Activated naive CD8-positive, alpha-beta T cell treated with anti-CD3 and anti-CD28 coated beads, Interleukin-2, amount 50 U/mL, for 24 hours (primary cell): ENCODE data around the gene ENTREP1.
"Not testable (repeated sequence)": the region's sequence is repeated elsewhere in the genome, so short reads cannot be mapped to it uniquely, and the experiment has no call there.

Source experiments
- ATAC-seq: fragments of 150-1000 bp; cut with Tn5 transposase; one replicate; pipeline ENCODE4 v1.10.0; 2021
- DNase-seq: peaks from one replicate; pipeline ENCODE4 v3.0.0; 2021
- H3K27ac Mint-ChIP-seq: one replicate; pipeline ENCODE4 v1.8.0; 2021; ENCODE audit warnings: mild to moderate bottlenecking, mixed read lengths
- H3K27me3 Mint-ChIP-seq: one replicate; pipeline ENCODE4 v1.8.0; 2021; ENCODE audit warnings: mixed read lengths
- H3K36me3 Mint-ChIP-seq: one replicate; pipeline ENCODE4 v1.8.0; 2021; ENCODE audit warnings: low read depth, mixed read lengths
- H3K4me1 Mint-ChIP-seq: one replicate; pipeline ENCODE4 v1.8.0; 2021; ENCODE audit warnings: mixed read lengths
- H3K4me3 Mint-ChIP-seq: one replicate; pipeline ENCODE4 v1.8.0; 2021; ENCODE audit warnings: mild to moderate bottlenecking, moderate library complexity, mixed read lengths
- H3K9me3 Mint-ChIP-seq: one replicate; pipeline ENCODE4 v1.8.0; 2021; ENCODE audit warnings: mixed read lengths

ENTREP1 gene

DNA sequence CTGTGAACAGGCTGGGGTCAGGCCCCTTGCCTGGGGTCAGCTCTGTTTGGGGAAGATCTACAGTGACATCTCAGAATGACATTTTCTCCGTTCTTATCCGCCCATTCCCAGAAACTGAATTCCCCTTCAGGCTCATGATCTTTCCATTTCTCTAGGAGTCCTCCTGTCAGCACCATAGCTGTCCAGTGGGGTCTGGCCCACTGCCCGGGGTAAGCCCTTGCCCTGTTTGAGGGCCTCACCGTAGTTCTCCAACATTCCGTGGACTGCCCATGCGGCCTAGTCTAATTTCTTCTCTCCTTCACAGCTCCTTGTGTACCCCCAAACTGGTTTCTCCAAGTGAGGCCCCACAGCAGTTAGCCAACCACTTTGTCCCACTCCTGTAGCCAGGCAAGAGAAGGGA, 68.4 kb downstream of the ENTREP1 start:
- no peak for ATAC-seq
- Mint-ChIP-seq H3K27me3 (peaks cover 5% of the 10 kb centered on the region), H3K4me1 (no peaks in the 10 kb centered on the region), H3K4me3 (no peak overlapping the region), H3K9me3 (no peaks in the 10 kb centered on the region), H3K36me3 (no peaks in the 10 kb centered on the region), H3K27ac (no peak overlapping the region)
- no peak for DNase-seq

DNA sequence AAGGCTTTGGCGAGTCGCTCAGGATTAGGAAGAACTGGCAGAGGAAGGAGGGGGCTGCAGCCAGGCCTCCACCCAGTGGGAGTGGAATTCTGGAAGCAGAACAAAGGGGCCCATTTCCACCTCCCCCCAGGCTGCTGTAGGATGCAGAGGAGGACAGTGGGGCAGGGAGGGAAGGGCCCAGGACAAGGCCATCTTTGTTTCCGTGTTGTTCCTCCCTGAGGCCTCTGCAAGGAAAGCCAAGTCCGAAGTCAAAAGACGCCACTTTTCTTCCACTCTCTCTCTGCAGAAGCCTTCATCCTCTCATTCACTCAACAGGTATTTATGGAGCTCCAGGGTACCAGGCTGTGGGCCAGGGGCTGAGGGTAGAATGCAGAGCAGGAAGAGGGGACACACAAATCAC, 70.7 kb downstream of the ENTREP1 start:
- no peaks in the 10 kb centered on the region for H3K4me1 Mint-ChIP-seq
- H3K27ac Mint-ChIP-seq, result no peak overlapping the region
- no peak for ATAC-seq
- H3K36me3 Mint-ChIP-seq, result no peaks in the 10 kb centered on the region
- H3K9me3 Mint-ChIP-seq, result no peaks in the 10 kb centered on the region
- H3K27me3 Mint-ChIP-seq, result peaks cover 4% of the 10 kb centered on the region
- no peak for DNase-seq
- no peak overlapping the region for H3K4me3 Mint-ChIP-seq

DNA sequence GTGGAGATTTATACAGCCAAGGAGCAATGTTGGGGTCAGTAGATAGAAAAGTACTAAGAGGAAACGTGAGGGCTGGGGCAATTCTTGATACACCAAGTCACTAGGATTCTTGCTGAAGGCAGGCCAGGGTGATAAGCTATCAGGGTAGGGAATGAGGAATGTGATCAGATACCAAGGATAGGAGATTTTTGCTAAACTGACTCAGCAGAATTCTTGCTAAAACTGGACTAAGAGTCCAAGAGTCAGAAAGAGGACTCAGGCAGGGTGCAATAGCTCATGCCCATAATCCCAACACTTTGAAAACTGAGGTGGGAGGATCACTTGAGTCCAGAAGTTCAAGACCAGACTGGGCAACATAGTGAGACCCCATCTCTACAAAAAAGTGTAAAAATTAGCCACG, 71.7 kb downstream of the ENTREP1 start:
- Mint-ChIP-seq H3K4me1 (no peaks in the 10 kb centered on the region), H3K27ac (no peak overlapping the region), H3K9me3 (no peaks in the 10 kb centered on the region), H3K4me3 (no peak overlapping the region), H3K36me3 (no peaks in the 10 kb centered on the region), H3K27me3 (peaks cover 2% of the 10 kb centered on the region)
- DNase-seq (no peak), ATAC-seq (no peak)

DNA sequence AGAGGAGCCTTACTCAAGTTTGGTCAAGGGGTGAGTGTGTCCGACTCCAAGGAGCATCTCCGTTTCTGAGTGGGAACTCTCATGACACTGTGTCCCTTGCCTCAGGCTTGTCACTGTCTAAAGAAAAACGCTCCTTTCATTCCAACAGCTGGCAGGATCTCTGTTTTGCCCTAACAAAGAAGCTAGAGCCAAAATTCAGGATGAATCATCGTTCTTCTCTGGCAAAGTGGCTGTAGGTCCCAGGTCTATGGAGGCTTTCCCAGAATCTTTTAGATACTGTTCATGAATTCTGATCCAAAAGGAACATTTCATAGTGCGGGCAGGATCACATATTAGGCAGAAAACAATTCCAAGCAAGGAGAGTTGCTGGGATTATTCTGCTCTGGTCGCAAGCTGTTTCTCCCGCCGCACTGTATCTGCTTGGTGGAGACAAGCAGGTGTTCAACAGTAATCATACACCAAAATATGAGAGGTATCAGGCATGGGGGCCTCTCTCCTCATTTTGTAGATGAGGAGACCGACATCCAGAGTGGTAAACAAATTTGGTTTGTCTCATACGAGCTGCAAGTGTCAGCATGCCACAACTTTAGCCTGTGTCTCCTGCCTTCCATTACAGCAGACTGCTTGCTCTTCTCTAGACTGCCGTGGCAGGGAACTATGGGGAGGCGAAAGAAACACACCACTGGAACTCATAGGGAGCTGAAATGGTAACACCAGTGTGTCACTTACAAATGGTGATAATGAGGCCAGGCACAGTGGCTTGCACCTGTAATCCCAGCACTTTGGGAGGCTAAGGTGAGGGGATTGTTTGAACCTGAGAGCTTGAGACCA, 72.6 kb downstream of the ENTREP1 start:
- no peak overlapping the region for H3K27ac Mint-ChIP-seq
- H3K4me1 Mint-ChIP-seq, result no peaks in the 10 kb centered on the region
- H3K36me3 Mint-ChIP-seq, result no peaks in the 10 kb centered on the region
- ATAC-seq (no peak), DNase-seq (no peak)
- H3K9me3 Mint-ChIP-seq, result no peaks in the 10 kb centered on the region
- H3K4me3 Mint-ChIP-seq, result no peak overlapping the region
- H3K27me3 Mint-ChIP-seq, result peaks cover 4% of the 10 kb centered on the region

DNA sequence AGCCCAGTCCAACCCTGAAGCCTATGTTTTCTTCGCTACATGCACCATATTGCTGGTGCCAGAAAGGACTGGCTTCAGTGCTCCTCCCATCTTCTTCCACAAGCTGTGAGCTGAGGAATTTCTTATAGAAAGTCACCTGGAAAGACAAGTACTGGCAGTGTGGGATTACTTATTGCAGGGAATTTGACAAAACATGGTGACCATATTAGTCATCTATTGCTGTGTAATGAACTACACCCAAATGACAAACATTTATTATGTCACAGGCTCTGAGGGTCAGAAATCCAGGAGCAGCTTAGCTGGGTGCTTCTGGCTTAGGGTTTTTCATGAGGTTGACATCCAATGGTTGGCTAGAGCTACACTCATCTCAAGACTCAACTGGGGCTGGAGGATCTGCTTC, 75.5 kb downstream of the ENTREP1 start:
- Mint-ChIP-seq H3K4me1 (no peaks in the 10 kb centered on the region), H3K36me3 (no peaks in the 10 kb centered on the region), H3K27me3 (peaks cover 15% of the 10 kb centered on the region), H3K27ac (no peak overlapping the region), H3K9me3 (no peaks in the 10 kb centered on the region), H3K4me3 (no peak overlapping the region)
- no peak for ATAC-seq
- no peak for DNase-seq

DNA sequence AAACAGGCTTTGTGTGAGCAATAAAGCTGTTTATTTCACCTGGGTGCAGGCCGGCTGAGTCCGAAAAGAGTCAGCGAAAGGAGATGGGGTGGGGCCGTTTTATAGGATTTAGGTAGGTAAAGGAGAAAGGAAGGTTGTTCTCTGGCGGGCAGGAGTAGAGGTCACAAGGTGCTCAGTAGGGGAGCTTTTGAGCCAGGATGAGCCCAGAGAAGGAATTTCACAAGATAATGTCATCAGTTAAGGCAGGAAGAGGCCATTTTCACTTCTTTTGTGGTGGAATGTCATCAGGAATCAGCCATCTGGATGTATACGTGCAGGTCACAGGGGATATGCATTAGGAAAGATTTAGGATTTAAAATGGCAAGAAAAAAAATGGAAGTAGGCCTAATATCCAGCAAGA, 84.9 kb downstream of the ENTREP1 start:
- DNase-seq, H3K27ac Mint-ChIP-seq, H3K9me3 Mint-ChIP-seq, ATAC-seq, H3K4me3 Mint-ChIP-seq, H3K4me1 Mint-ChIP-seq, H3K36me3 Mint-ChIP-seq, H3K27me3 Mint-ChIP-seq: not testable (repeated sequence)

DNA sequence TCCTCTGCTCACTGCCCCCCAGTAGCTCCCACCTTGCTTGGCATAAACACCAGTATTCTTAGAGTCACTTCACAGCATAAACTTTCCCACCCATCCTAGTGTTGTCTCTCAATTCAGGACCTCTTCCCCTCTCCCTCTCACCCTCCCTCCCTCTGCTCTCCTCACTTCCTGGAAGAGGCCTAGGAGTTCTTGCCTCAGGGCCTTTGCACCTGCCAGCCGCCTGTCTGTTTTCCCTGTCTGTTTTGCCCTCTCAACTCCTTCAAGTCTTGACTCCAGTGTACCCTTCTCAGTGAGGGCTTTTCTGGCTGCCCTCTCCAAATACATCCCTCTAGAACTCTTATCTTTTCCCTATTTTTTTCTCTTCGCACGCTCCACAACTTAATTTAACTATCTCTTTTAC, 86.2 kb downstream of the ENTREP1 start:
- Mint-ChIP-seq H3K9me3 (no peaks in the 10 kb centered on the region), H3K36me3 (no peaks in the 10 kb centered on the region), H3K4me3 (no peak overlapping the region), H3K27ac (no peak overlapping the region), H3K27me3 (peaks cover 10% of the 10 kb centered on the region), H3K4me1 (no peaks in the 10 kb centered on the region)
- ATAC-seq, result no peak
- DNase-seq, result no peak

DNA sequence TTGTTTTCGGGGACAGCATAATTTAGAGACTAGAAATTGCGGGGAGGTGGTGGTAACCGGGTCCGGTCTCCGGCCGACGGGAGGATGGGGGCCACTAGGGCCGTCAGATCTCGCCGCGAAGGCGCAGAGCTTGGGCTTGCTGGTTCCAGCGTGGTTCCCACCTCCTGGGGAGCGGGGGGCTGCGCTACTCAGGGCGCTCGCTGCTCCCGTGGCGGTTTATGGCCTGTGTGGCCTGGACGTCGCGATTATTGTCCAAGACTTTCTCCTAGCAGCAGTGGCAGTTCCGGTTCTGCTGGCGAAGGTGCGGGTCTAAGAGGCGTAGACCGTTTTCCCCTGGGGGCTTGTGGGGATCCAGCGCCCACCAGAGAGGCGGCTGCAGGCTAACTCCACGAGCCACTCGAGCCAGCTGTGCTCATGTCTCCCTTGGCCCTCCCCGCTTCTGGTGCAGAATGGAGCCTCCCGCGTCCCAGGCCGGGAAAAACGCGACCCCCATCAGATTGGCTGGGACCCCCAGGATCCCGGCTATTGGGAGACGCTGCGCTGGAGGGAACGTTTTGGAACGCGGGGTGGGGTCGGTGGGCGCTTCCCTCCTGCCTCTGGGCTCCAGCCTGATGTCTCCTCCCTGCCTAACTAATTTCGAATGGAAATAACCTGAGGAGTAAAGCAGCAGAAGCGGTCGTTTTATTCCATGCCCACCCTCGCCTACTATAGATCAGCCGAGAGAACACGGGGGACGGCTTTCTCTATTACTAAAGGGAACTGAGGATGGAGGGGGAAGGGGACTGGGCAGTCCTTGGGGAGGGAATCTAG, 87.1 kb downstream of the ENTREP1 start:
- Mint-ChIP-seq H3K27me3 (peaks cover 10% of the 10 kb centered on the region), H3K36me3 (no peaks in the 10 kb centered on the region), H3K9me3 (no peaks in the 10 kb centered on the region), H3K4me3 (no peak overlapping the region), H3K27ac (no peak overlapping the region), H3K4me1 (no peaks in the 10 kb centered on the region)
- no peak for ATAC-seq
- DNase-seq, result no peak

DNA sequence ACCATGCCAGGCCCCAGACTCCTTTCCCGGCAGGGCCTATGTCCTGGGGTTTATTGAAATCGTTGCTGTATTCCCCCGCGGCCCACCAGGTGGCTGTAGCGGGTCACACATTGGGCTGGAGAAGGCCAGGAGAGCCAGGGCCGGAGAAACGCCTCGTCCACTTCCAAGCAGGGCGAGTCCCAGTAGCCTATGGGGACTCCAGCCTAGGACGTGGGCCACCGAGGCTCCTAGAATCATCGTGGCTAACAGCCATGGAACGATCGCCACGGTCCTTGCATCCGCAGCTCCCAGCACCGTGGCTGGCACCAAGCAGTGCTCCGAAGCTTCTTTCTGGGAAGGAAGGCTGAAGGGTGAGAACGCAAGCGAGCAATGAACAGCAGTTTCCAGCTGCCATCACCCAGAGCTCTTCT, 87.7 kb downstream of the ENTREP1 start:
- no peaks in the 10 kb centered on the region for H3K36me3 Mint-ChIP-seq
- no peak overlapping the region for H3K27ac Mint-ChIP-seq
- H3K27me3 Mint-ChIP-seq, result peaks cover 10% of the 10 kb centered on the region
- H3K9me3 Mint-ChIP-seq, result no peaks in the 10 kb centered on the region
- H3K4me3 Mint-ChIP-seq, result no peak overlapping the region
- H3K4me1 Mint-ChIP-seq, result no peaks in the 10 kb centered on the region
- DNase-seq (peak; percentile 4), ATAC-seq (no peak)

DNA sequence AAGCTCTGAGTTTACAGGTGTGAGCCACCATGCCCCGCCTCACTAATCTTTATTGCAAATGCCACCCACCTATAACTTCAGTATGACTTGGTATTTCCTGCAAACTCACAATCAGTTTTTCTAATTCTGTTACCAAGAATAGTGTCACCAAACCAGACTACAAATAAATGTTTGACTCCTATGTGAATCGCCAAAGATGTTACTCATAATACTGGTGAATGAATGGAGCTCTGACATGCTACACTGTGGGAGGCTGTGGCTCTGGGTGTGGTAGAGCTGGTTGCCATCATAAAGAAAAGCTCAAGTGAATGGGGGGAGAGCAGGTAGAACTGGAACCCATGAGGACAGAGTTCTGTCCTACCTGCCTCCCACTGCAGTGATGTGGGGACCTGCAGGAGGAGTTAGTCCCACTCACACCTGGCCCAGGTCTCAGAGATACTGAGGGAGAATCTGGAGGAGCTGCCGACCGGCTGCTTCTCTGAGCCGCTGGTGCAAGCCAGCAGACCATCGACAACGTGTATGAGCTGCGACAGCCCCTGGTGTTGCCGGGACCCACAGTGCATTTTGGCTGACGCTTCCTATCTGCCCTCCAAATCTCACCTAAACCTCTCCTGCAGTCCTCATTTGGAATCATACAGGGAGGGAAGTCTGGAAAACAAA, 95.7 kb downstream of the ENTREP1 start:
- ATAC-seq (no peak), DNase-seq (no peak)
- peaks cover 6% of the 10 kb centered on the region for H3K27me3 Mint-ChIP-seq
- no peak overlapping the region for H3K27ac Mint-ChIP-seq
- H3K4me3 Mint-ChIP-seq, result no peak overlapping the region
- no peaks in the 10 kb centered on the region for H3K36me3 Mint-ChIP-seq
- H3K9me3 Mint-ChIP-seq, result no peaks in the 10 kb centered on the region
- no peaks in the 10 kb centered on the region for H3K4me1 Mint-ChIP-seq

DNA sequence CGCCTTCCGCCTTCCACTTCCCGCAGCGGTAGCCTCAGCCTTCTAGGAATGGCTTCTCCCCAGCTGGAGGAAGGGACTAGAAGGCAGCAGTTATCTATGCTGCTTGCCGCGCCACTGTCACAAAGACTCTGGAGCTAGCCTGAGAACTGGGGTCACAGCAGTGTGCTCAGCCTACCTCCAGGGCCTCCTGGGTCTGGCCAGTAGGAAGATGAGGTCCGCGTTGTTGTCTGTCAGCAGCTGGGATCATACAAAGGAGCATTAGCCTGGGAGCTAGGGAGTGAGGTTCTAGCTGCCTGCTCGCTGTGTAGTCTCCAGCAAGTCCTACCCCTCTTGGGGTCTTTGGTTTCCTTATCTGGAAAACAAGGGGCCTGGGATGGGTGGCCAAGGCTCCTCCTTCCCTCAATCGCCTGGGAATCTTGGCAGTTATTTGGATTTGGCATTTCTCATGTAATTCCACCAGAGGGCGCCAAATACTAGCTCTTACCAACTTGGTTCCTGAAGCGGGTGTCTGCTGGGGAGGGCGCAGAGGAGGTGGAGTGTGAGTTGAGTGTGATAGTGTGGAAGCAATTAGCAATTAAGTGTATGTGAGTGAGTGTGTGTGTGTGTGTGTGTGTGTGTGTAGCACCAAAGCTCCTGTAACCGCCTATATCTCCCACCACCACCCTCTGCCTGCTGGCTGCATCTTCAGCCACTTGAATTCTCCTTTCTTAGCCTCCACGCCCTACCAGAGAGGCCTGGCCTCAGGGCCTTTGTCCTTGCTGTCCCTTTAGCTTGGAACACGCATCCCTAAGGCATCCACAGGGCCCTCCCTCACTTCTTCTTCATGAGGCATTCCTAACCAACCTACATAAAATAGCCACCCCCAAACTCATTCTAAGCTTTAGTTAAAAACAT, 97.1 kb downstream of the ENTREP1 start:
- ATAC-seq (peak; percentile 43), DNase-seq (peak; percentile 38)
- Mint-ChIP-seq H3K27ac (no peak overlapping the region), H3K36me3 (no peaks in the 10 kb centered on the region), H3K4me3 (no peak overlapping the region), H3K4me1 (no peaks in the 10 kb centered on the region), H3K9me3 (no peaks in the 10 kb centered on the region), H3K27me3 (peaks cover 6% of the 10 kb centered on the region)

DNA sequence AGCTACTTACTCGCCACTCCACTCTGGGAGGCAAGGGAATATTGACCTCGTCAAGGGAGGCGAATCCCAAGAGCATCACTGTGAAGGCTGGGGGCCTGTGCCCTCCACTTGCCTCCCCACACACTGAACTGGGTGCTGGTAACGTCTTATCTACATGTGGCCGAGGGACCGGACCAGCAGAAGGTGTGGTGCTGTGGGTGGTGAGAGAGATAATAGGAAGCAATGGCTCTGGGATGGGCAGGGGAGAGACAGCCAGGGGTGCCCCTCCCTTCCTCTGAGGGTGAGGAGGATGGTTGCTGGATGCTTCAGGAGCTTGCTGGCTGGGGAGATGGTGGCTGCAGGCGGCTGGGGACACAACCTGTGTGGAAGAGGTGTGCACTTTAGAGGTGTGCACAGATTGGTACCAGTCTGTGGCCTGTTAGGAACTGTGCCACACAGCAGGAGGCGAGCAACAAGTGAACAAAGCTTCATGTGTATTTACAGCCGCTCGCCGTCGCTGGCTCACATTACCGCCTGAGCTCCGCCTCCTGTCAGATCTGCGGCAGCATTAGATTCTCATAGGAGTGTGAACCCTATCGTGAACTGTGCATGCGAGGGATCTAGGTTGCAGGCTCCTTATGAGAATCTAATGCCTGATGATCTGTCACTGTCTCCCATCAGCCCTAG, 100.3 kb downstream of the ENTREP1 start:
- no peaks in the 10 kb centered on the region for H3K9me3 Mint-ChIP-seq
- no peak overlapping the region for H3K4me3 Mint-ChIP-seq
- no peaks in the 10 kb centered on the region for H3K27me3 Mint-ChIP-seq
- ATAC-seq, result no peak
- H3K4me1 Mint-ChIP-seq, result no peaks in the 10 kb centered on the region
- no peak overlapping the region for H3K27ac Mint-ChIP-seq
- no peaks in the 10 kb centered on the region for H3K36me3 Mint-ChIP-seq
- no peak for DNase-seq

DNA sequence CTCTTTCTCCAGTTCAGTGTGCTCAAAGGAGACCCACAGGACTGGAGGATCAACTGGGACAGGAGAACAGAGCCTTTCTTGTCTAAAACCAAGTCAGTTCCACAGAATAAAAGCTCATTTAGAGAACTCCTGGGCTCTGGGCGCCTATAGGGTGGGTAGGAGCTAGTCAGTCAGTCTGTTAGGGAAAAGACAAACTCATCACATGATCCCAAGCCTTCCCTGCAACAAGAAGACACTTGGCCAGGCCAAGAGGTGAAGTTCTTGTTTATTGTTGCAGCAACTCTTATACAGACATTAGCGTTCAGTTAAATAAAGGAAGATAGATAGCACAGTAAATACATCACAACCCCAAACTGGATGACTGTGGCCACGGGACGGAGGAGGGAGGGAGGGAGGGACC, 102.3 kb downstream of the ENTREP1 start:
- DNase-seq (no peak), ATAC-seq (no peak)
- Mint-ChIP-seq H3K4me3 (no peak overlapping the region), H3K9me3 (no peaks in the 10 kb centered on the region), H3K27ac (no peak overlapping the region), H3K4me1 (no peaks in the 10 kb centered on the region), H3K27me3 (no peaks in the 10 kb centered on the region), H3K36me3 (no peaks in the 10 kb centered on the region)
